HTERT RPE-1 (cell line): Measurements from ENCODE around the gene ZSCAN10.

ENCODE experiments used
- in situ Hi-C: fragments of 300-500 bp; cut with MboI; formaldehyde crosslinking; loops from 4 replicates; pipeline ENCODE4 v1.14.3; 2020; ENCODE audit warnings: low sequenced_read_pairs

The ZSCAN10 gene

DNA sequence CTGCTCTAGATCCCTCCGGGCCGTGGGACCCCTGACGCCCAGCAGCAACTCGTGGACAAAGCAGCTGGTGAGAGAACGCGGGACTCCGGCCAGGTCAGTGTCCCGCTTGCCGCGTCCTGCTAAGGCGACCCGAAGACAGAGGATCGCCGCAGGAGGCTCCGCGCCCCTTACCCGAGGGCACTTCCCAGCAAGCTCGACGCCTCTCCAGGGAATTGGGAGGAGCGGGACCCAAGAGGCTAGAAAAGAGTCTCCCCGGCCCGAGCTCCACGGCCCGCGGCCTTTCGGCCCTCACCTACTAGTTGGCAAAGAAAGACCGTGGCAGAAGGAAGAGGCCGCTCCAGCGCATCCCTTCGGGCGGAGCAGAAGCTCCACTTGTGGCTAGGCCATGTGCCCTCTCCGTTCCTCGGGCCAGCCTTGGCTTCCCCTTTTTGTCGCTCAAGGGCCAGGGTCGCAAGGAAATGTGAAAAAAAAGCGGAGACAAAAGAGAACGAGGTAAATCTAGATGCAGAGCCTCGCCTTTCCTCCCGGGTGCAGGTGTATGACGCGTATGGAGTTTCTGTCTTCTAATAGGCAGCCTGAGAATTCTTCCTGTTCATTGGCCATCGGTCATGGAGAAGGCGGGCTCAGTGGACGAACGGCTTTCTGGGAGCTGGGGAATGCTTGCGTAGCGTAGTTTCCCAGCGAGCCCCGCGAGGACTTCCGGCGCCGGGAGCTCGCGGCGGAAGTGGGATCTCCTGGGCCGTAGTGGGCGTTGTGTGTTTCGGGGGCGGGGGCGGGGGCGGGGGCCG is 35.4 kb upstream of the ZSCAN10 start, which contains the start of gene ZNF213:
Gene ZNF213, plus strand, starts transcription at position 692 of the 788 bp plus-strand sequence. CDS start 2,252 bp downstream, outside the sequence.
- in situ Hi-C loops, result no loop called here

DNA sequence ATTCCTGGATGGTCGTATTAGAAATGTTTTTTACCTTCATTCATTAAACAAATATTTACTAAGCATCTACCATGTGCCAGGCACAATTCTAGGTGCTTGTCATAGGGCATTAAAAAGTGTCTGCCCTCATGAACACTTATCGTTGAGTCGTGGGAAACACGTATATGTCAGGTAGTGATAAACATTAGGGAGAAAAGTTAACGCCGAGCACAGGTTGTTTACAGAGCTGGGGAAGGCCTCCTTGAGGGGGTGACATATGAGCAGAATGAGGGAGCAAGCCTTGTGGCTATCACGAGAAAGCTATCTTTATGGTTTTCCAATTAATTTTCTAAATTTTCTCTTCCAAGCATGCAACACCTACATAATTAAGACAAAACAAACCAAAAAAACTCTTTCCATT is 34.8 kb upstream of the ZSCAN10 start:
- in situ Hi-C loops, result no loop called here

DNA sequence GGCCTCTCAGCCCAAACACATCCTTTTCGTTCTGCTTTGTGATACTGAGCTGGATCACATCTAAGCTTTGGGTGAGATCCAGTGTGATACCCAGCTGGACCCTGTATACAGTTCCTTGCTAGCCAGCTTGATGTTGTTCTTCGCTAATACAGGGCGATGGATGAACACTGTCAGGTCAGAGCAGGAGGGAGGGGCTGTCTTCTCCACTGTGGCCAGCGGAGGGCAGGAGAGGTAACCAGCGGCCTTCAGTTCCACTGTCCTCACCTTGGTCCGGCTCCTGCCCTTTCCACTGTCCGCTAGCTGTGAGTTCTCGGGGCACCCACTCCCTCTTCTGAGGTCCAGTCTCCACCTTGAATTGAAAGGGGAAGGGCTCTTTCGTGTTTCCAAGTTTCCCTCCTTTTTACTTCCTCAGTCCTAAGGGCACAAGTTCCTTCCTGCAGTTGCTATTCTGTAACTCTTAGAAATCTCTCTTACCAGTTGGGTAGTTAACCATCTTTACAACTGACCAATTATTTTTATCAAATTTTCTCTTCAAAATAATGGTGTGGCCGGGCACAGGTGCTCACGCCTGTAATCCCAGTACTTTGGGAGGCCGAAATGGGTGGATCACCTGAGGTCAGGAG is 32.8 kb upstream of the ZSCAN10 start:
- in situ Hi-C loops, result no loop called here

DNA sequence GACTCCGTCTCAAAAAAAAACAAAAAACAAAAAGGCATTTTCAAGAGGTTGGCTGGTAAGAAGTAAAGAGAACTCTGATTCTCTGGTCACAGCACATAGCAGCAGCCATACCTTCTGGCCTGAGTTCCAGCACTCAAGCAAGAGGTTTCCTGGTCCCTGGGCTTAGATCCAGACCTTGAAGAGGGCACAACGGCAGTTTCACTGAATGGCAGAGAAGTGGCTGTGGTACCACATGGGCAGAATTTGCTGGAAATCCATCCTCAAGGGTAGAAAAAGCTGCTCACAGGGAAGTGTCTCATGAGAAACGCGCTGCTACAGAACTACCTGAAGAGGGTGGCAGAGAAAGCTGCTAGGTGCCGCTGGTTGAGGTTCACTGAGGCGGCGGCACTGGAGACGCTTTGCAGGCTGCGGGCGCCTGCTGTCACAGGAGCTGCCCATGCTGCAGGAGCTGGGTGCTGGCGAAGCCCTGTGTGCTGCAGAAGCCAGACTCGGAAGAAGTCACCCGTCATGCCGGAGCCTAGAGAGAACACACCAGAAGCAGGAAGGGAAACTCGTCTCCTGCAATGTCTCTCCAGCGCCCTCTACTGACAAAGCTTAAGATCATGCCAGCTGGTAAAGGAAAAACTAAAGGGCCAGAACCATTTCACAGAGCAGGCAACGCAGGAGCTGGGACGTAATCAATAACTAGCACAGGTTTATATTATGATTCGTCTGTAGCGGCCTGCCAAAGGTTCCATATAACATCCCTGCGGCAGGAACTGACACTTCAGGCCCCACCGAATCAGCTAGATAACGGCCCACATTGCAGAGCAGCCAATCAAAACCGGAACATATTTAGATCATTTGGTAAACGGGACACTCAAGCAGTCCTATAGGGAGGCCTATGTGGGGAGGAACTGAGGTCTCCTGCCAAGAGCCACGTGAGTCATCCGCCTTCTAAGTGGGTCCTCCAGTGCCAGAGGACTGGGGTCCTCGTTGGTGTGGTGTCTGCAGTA is 30.3 kb upstream of the ZSCAN10 start:
- in situ Hi-C loops, result no loop called here

DNA sequence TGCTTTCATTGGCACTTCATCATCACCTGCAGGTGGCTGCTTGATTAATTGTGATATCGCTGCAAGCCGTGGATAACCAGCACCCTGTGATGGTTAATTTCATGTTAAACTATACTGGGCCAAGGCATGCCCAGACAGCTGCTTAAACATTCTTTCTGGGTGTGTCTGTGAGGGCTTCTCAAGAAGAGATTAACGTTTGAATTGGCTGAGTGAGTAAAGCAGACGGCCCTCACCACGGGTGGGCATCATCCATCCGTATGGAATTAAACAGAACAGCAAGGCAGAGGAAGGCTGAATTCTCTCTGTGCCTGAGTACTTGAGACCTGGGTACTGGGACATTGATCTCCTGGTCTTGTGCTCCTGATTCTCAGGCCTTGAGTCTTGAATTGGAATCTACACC is 28.7 kb upstream of the ZSCAN10 start:
- in situ Hi-C loops, result no loop called here

DNA sequence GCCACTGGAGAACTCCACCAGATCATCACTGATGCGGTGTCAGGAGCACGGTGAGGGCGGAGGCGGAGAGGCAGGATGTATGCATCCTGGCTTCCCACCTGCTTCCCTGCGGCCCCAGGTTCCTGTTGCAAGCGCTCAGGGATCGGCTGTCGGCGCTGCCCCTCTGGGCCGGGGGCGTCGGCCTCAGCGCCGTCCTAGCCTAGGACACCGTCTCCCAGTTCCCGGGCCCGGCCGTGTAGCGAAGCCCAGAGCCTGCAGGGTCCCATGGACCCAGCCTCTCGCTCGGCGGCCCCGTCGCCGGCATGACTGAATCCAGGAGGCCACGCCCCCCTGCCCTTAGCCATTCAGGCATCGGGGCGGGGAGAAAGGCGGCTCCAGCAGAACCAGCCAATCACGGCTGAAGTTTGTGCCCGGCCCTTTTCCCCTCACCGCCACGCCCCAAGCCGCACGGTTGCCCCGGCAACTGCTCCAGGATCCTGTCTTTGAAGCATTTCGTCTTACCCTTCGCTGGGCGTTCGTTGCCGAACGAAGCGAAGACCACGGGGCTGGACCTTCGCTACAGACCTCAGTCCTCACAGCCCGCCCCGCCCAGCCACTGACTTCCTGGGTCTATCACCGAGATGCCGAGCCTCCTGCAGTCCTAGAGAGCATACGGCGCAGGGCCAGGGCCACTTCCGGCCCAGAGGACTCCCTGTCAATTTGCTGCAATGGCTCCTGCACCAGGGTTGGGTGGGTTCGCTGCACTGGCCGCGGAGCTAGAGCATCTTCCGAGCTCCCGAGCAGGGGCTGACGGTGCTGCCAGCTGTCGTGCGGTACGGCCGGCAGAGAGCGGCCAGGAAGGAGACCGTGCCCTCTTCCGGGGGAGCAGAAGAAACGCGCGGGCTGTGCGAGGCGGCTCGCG is 25.1 kb upstream of the ZSCAN10 start:
- in situ Hi-C loops, result no loop called here

DNA sequence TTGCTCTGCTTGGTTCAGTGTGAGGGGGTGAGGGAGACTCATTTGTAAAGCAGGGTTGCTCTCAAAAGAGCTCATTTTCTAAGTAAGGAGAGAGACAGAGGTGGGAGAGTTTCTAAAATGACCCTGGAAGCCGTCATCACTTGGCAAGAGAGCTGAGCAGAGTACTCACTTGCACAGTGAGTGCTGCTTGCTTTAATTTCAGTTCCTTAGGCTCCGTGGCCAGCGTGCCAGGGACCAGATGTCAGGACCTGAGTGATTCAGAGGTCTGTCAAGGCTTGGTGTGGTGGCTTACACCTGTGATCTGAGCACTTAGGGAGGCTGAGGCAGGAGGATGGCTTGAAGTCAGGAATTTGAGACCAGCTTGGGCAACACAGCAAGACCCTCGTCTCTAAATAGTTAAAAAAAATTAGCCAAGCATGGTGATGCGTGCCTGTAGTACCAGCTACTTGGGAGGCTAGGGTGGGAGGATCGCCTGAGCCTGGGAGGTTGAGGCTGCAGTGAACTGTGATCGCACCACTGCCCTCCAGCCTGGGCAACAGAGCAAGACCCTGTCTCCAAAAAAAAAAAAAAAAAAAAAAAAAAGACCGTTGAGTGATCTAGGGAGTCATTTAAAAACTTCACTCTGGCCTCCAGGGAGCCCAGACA is 24.0 kb upstream of the ZSCAN10 start:
- in situ Hi-C loops, result no loop called here

DNA sequence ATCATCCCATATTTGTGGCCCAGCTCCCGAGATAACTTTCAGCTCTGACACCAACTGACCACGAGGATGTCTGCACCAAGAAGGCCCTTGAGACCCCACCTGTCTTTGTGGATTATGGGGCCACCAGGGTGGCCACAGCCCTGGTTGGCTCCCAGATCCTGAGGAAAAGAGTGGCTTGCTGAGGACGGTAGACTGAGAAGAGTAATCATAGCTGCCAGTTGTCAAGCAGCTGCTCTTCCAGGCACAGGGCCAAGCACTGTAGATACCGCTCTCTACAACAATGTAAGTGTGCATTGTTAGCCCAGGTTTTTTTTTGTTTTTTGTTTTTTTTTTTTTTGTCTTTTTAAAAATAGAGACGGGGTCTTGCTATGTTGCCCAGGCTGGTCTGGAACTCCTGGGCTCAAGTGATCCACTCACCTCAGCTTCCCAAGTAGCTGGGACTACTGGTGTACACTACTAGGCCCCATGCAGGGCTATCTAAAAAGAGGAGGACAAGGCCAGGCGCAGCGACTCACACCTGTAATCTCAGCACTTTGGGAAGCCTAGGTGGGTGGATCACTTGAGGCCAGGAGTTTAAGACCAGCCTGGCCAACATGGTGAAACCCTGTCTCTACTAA is 22.9 kb upstream of the ZSCAN10 start:
- in situ Hi-C loops, result no loop called here

DNA sequence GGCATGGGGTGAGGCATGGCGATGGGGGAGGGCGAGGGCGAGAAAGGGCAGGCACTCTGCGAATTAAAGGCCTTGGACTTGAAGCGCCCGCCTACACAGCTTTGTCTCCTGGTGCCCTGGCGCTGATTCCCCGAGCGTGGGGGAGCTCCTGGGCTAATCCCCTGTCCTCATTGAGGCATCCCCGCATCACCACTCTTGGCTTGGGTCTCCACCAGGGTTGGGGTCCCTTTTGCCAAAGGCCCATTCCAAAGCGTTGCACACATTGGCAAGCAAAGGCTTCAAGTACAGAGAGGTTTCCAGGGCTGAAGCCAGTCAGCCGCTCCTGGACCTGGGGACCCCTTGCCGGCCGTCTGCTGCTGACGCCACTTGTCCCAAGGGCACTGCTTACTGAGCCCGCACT is 21.3 kb upstream of the ZSCAN10 start:
- in situ Hi-C loops, result no loop called here

DNA sequence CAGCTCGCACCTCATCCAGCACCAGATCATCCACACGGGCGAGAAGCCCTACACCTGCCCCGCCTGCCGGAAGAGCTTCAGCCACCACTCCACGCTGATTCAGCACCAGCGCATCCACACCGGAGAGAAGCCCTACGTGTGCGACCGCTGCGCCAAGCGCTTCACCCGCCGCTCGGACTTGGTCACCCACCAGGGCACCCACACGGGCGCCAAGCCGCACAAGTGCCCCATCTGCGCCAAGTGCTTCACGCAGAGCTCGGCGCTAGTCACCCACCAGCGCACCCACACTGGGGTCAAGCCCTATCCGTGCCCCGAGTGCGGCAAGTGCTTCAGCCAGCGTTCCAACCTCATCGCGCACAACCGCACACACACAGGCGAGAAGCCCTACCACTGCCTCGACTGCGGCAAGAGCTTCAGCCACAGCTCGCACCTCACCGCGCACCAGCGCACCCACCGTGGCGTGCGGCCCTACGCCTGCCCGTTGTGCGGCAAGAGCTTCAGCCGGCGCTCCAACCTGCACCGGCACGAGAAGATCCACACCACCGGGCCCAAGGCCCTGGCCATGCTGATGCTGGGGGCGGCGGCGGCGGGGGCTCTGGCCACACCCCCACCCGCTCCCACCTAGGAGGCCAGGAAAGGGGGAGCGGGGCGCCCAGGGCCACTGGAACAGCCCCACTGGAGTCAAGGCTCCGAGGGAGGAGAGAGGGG is 20.8 kb upstream of the ZSCAN10 start:
- in situ Hi-C loops, result no loop called here

DNA sequence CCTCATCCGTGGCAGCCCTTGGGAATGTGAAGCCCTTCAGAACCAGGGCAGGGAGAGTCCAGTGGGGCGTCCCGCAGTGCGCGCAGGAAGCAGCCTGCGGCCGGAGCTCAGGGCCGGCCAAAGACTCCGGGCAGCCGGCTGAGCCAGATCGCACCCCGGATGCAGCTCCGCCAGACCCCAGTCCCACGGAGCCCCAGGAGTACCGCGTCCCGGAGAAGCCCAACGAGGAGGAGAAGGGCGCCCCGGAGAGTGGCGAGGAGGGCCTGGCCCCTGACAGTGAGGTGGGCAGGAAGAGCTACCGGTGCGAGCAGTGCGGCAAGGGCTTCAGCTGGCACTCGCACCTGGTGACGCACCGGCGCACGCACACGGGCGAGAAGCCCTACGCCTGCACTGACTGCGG is 20.2 kb upstream of the ZSCAN10 start:
- in situ Hi-C loops, result no loop called here

DNA sequence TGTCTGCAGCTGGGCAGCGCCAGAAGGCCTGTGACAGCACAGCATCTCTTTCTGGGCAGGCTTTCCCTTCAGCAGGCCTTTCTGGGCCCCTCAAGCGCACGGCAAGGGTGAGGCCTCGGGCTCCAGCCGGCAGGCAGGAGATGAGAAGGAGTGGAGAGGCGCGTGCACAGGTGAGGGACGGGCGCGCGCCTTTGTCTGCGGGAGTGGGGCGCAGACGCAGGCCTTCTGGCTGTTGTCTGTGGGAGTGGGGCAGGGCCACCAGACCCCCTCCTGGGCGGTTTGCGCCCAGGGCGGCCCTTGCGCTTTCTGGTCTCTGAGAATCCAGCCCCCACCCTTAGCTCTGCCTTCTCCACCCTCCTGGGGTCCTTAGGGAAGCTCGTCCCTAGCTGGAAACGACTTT is 19.8 kb upstream of the ZSCAN10 start:
- in situ Hi-C loops, result no loop called here

DNA sequence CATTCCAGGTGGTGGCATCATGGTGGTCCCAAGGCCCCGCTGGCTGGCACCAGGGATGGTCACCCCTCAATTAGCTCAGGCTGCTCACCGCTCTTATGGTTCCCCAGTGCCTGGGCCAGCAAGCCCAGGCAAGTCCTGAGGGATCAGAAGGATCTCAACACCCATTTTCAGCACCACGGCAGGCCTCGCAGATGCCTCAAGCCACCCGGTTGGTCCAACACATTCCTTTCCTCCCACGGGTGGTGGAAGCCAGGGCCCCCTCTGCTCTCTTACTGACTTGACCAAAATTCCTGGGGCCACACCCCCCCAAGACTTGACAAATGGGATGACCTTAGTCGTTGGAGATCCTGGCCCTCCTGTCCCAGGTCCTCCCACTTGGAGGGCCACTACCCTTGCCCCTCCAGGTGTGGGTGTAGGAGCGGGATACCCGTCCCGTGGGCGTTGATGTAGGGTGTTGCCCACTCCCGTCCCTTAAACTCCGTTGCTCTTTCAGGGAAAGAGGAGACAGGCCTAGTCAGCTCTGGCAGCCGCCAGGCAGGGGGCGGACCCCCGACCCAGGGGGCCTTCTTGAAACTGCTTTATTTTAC is 19.2 kb upstream of the ZSCAN10 start:
- in situ Hi-C loops, result no loop called here

DNA sequence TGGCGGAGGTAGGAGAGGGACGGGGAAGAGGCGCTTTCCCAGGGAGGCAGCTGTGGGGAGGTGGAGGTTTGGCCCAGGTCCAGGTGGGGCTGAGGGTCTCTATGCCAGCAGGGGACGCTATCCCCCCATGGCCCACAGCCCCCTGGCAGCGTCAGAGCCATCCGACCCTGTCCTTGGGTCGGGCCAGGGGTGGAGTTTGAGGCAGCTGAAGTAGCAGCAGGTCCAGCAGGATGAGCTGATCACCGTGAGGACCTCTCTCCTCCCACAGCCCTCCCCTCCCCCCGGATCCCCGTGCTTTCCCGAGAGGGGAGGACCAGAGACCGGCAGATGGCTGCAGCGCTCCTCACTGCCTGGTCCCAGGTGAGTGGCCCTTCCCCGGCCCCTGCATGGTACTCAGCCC is 16.5 kb upstream of the ZSCAN10 start:
- in situ Hi-C loops, result no loop called here

DNA sequence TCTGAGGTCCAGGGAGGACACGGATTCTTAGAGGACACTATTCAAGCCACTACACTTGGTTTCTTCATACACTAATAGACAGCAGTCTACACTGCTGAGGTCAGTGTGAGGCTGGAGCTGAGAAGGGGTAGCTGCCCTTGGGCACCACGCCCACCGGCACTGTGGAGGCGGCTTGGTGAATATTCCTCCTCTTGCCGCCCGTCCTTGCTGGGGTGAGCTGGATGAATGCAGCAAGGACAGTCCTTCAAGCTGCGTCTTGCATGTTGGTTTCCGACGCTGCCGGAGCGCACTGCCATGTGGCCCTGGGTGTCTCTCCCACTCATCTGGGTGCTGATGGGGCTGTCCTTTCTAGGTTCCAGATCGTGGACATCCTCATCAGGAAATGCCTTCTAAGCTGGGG is 15.9 kb upstream of the ZSCAN10 start:
- in situ Hi-C loops, result no loop called here

DNA sequence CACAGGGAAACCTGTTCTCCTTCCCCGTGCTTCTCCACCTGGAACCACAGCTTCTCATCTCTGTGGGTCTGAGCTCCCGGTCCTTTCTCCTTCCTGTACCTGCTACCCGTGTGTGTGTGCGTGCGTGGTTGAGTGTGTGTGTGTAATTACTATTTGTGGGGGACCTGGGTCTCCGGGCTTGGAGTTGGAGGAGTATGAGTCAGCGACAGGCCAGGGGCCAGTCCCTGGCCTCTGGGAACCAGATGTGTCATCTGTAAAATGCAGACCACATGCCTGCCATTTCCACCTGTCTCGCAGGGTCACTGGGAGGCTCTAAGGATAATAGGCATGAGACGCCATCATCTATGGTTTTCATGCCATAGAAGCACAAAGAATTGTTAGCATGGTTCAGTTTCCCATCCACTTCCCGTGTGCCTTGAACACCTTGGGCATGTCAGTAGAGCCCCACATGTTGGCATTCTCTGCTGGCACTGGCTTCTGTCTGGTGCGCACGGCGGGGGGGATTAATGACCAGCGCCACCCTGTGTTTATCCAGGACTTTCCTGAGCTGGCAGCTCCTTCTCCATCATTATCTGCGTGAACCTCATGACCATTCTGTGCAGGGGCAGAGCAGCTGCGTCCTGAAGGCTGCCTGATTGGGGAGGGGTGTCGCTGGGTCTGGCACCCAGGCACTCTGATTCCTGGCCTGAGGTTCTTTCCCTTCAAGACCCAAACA is 14.8 kb upstream of the ZSCAN10 start:
- in situ Hi-C loops, result no loop called here

DNA sequence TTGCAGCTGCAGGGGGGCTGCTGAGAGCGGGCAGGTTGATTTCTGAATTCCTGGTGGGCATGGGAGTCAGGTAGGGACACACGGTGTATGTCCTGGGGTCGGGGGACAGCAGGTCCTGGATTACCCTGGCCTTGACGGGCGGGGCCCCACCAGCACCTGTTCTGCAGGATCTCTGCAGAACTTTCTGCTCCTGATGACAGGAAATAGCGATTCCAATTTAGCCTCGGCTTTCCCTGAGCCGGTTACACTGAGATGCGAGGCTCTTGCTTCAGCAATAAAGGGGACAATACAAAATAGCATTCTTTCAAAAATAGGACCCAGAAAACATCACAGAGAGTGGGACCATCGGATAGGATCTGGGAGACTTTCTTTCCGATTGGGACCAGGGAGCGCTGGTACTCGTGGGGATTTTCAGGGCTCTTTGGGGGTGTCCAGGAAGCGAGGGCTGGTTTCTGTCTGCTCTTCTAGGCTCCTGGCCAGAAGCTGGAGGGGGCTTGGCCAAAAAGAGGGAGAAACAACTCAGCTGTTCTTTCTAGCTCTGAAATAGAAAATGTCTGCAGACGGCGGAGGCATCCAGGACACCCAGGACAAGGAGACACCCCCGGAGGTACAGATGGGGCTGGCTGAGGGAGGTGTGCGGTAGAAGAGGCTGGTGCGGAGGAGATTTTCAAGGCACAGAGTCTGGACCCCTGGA is 13.9 kb upstream of the ZSCAN10 start:
- in situ Hi-C loops, result no loop called here
